Measurements from ENCODE around the gene CUEDC2.

The CUEDC2 gene

GRCh38 chr10:102444851-102445250 lies 12.5 kb upstream of the CUEDC2 start:
- DNase-seq (ENCODE audit: low read depth in 2 of 2): peak in 1 of 2 donors; percentile 35
- TF ChIP-seq CTCF (IDR thresholded peaks at IDR 0.05; ENCODE audit: low read depth, low read length): no peak
- H3K4me3 ChIP-seq (replicated peaks in 1 of 2; ENCODE audit: low read depth in 2 of 2, low read length in 2 of 2): no peak overlapping the region

- TF ChIP-seq CTCF (IDR thresholded peaks at IDR 0.05; ENCODE audit: low read depth, low read length): no peak
- H3K4me3 ChIP-seq (replicated peaks in 1 of 2; ENCODE audit: low read depth in 2 of 2, low read length in 2 of 2): no peak overlapping the region
- no peak for DNase-seq (ENCODE audit: low read depth in 2 of 2)
Observed at GRCh38 chr10:102438374-102438773, 6.0 kb upstream of the CUEDC2 start.

GRCh38 chr10:102437515-102437914 lies 5.1 kb upstream of the CUEDC2 start:
- DNase-seq (ENCODE audit: low read depth in 2 of 2): no peak
- no peak overlapping the region for H3K4me3 ChIP-seq (replicated peaks in 1 of 2; ENCODE audit: low read depth in 2 of 2, low read length in 2 of 2)
- TF ChIP-seq CTCF (IDR thresholded peaks at IDR 0.05; ENCODE audit: low read depth, low read length): no peak

GRCh38 chr10:102436312-102436711 lies 3.9 kb upstream of the CUEDC2 start:
- H3K4me3 ChIP-seq (replicated peaks in 1 of 2; ENCODE audit: low read depth in 2 of 2, low read length in 2 of 2): peak overlapping the region in 1 of 2 donors; percentile 49
- no peak for TF ChIP-seq CTCF (IDR thresholded peaks at IDR 0.05; ENCODE audit: low read depth, low read length)
- DNase-seq (ENCODE audit: low read depth in 2 of 2): no peak

GRCh38 chr10:102435529-102436233 lies 3.3 kb upstream of the CUEDC2 start:
- no peak for TF ChIP-seq CTCF (IDR thresholded peaks at IDR 0.05; ENCODE audit: low read depth, low read length)
- H3K4me3 ChIP-seq (replicated peaks in 1 of 2; ENCODE audit: low read depth in 2 of 2, low read length in 2 of 2): peak overlapping the region; percentile 28 to 49
- peak in 1 of 2 donors; percentile 65 for DNase-seq (ENCODE audit: low read depth in 2 of 2)

GRCh38 chr10:102435133-102435497 lies 2.7 kb upstream of the CUEDC2 start:
- DNase-seq (ENCODE audit: low read depth in 2 of 2): no peak
- peak overlapping the region in 1 of 2 donors; percentile 49 for H3K4me3 ChIP-seq (replicated peaks in 1 of 2; ENCODE audit: low read depth in 2 of 2, low read length in 2 of 2)
- no peak for TF ChIP-seq CTCF (IDR thresholded peaks at IDR 0.05; ENCODE audit: low read depth, low read length)

Measured in cardiac fibroblast (primary cell).